Upper lobe of right lung (tissue), 1 donor: ENCODE results near the gene KCNAB2. TPM values are rescaled to one million over a fixed set of nuclear protein-coding genes. Genes with fewer than 3 reads are reported as not detected.

Source experiments
- ATAC-seq: fragments of 200-7000 bp; cut with Tn5 transposase; one replicate; pipeline ENCODE4 v1.9.1; 2020; ENCODE audit warnings: mild to moderate bottlenecking, moderate library complexity
- DNase-seq: peaks from one replicate; pipeline ENCODE4 v3.0.0-alpha.2; 2020
- H3K27ac ChIP-seq: fragments of 200-600 bp; one replicate; pipeline ENCODE4 v1.8.0; 2022
- H3K27me3 ChIP-seq: fragments of 200-600 bp; one replicate; pipeline ENCODE4 v1.8.0; 2022; ENCODE audit warnings: mild to moderate bottlenecking
- H3K36me3 ChIP-seq: fragments of 200-600 bp; one replicate; pipeline ENCODE4 v1.8.0; 2022
- H3K4me1 ChIP-seq: fragments of 200-600 bp; one replicate; pipeline ENCODE4 v1.8.0; 2022
- H3K4me3 ChIP-seq: fragments of 200-600 bp; one replicate; pipeline ENCODE4 v1.8.0; 2022; ENCODE audit warnings: mild to moderate bottlenecking
- H3K9me3 ChIP-seq: fragments of 200-600 bp; one replicate; pipeline ENCODE4 v1.8.0; 2022
- intact Hi-C: fragments of 100-400 bp; cut with DNase I; formaldehyde crosslinking; loops from one replicate; pipeline ENCODE4 v1.11.0; 2022
- long read RNA-seq: library from polyadenylated mRNA; unstranded; transcript quantifications from one replicate; pipeline ENCODE4 v2.0.0, GENCODE V29; 2021
- total RNA-seq: library from RNA; stranded (reverse); fragmentation: NEBNext Ultra II Directional; extraction: Animal tissue kit (Norgen Biotek cat#: 25700); gene quantifications from one replicate; pipeline ENCODE4 v1.2.1, GENCODE V29; 2021
- TF ChIP-seq, protein P1 (sequence below): fragments of 200-600 bp; IDR thresholded peaks from one replicate; pipeline ENCODE4 v1.8.0; 2022; ENCODE audit warnings: antibody characterized with exemption
- donor health status: DM: no; HTN: yes; CAD: no; lungs with severe emphysema.

The KCNAB2 gene
- total RNA-seq: 60.4 TPM
- long read RNA-seq, full-length matches to known transcripts: 74 of 150 reads
- long read RNA-seq, partial matches to known transcripts: 34 of 150 reads
- long read RNA-seq, other reads (novel, unspliced or antisense): 42 of 150 reads

DNA sequence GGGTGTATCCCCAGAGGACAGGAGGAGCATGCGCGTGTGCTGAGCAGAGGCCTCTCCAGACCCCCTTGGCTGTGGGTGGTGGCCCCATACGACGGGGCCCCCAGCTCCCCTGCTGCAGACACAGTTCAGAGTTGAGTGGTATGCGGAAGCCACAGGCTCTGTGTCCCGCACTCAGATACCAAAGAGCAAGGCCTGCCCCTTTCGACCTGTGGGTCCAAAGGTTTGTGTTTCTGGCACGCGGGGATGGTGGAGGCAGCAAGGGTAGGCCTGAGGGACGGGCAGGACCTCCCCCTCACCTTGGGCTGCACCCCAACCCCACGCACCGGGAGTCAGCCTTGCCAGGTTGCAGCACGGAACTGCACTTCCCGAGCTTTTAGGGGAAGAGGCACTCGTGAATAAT lies at the start of gene KCNAB2:
Gene KCNAB2, plus strand, starts transcription at position 328 of the 400 bp plus-strand sequence. CDS start 5,649 bp downstream, outside the sequence.
- Histone ChIP-seq H3K36me3 (no peaks in the 10 kb centered on the region), H3K4me1 (no peaks in the 10 kb centered on the region), H3K27me3 (no peaks in the 10 kb centered on the region), H3K27ac (no peak within 1 kb of the TSS), H3K9me3 (no peaks in the 10 kb centered on the region), H3K4me3 (no peak within 1 kb of the TSS)
- DNase-seq (no peak), ATAC-seq (no peak)
- TF ChIP-seq, protein P1, sequence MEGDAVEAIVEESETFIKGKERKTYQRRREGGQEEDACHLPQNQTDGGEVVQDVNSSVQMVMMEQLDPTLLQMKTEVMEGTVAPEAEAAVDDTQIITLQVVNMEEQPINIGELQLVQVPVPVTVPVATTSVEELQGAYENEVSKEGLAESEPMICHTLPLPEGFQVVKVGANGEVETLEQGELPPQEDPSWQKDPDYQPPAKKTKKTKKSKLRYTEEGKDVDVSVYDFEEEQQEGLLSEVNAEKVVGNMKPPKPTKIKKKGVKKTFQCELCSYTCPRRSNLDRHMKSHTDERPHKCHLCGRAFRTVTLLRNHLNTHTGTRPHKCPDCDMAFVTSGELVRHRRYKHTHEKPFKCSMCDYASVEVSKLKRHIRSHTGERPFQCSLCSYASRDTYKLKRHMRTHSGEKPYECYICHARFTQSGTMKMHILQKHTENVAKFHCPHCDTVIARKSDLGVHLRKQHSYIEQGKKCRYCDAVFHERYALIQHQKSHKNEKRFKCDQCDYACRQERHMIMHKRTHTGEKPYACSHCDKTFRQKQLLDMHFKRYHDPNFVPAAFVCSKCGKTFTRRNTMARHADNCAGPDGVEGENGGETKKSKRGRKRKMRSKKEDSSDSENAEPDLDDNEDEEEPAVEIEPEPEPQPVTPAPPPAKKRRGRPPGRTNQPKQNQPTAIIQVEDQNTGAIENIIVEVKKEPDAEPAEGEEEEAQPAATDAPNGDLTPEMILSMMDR: no peak
- intact Hi-C loops: no loop called here

DNA sequence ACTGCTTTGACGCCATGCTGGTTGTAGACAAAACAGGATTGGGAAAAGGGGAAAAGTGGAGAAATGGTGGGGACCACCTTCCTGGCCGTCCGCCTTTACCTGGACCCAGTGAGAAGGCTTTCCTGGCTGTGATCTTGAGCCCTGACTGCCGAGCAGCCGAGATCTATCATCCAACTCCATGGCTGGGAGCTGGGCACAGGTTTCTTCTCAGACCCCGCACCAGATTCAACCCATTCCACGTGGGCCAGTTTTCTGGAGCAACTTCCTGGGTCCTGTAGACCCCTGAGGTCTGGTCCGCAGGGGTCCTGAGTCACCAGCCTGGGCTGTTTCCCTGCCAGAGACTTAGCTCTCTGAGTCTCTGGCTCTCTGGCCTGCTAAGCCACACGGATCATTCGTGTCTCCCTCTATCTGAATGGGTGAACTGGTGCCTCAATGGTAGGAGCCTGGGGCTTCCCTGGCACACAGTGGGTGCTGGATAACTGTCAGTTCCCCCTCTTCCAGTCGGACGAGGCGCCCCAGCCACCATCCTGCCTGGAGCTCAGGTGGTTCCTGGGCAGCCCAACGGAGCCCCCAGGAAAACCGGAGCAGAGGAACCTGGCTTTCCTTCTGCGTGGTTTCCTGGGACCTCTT lies 48.9 kb upstream of the KCNAB2 start:
- Histone ChIP-seq H3K4me3 (no peak overlapping the region), H3K27ac (no peak overlapping the region), H3K4me1 (peaks cover 9% of the 10 kb centered on the region), H3K9me3 (no peaks in the 10 kb centered on the region), H3K36me3 (no peaks in the 10 kb centered on the region), H3K27me3 (no peaks in the 10 kb centered on the region)
- DNase-seq (peak; percentile 36), ATAC-seq (no peak)
- TF ChIP-seq, protein P1: no peak
- intact Hi-C loops: no loop called here

- no peaks in the 10 kb centered on the region for H3K27me3 ChIP-seq
- intact Hi-C loops: no loop called here
- H3K9me3 ChIP-seq: no peaks in the 10 kb centered on the region
- TF ChIP-seq, protein P1: no peak
- no peak overlapping the region for H3K27ac ChIP-seq
- H3K4me1 ChIP-seq: peaks cover 9% of the 10 kb centered on the region
- DNase-seq (peak; percentile 32), ATAC-seq (no peak)
- no peaks in the 10 kb centered on the region for H3K36me3 ChIP-seq
- no peak overlapping the region for H3K4me3 ChIP-seq
Measured at GRCh38 chr1:5997316-5997715, 48.4 kb upstream of the KCNAB2 start.

DNA sequence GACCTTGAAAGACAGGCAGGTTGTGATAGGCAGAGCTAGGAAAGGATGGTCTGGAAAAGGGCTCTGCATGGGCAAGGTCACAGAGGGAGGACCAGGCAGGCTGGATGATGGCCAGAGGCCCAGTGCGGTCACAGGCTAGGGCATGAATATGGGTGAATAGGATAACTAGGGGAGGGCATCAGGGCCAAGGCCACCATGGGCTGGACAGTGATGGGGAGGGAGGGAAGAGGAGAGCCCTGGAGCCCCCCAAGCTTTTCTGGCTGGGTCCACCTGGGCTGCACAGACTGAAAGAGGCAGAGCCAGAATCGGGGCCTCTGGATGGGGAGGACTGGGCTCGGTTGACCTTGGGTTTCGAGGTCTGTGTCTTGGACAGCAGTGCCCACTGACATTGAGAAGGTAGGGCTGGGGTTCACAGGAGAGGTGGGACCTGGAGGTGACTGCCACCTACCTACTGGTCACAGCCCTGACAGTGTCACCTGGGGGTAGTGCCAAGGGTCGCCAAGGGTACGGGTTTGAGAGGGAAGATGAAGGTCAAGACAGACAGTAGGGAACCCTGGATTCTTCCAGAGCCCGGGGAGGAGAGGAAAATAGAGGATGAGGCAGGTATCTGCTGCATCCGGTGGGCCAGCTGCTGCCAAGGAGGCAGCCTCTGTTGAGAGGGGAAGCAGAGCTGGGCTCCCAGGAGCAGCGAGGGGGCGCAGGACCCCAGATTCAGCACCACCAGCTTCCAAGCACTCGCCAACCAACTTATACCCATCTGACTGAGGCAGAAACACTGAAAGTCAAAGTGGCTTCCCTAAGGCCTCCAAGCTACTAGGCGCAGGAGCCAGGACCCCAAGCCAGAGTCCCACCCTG lies 47.4 kb upstream of the KCNAB2 start:
- intact Hi-C loops: no loop called here
- no peak overlapping the region for H3K4me3 ChIP-seq
- H3K9me3 ChIP-seq: no peaks in the 10 kb centered on the region
- TF ChIP-seq, protein P1: no peak
- DNase-seq (peak; percentile 42), ATAC-seq (no peak)
- no peaks in the 10 kb centered on the region for H3K36me3 ChIP-seq
- H3K27me3 ChIP-seq: no peaks in the 10 kb centered on the region
- peaks cover 9% of the 10 kb centered on the region for H3K4me1 ChIP-seq
- no peak overlapping the region for H3K27ac ChIP-seq

GRCh38 chr1:5998906-5999301 lies 46.8 kb upstream of the KCNAB2 start:
- DNase-seq (peak; percentile 29), ATAC-seq (no peak)
- TF ChIP-seq, protein P1: no peak
- Histone ChIP-seq H3K27ac (no peak overlapping the region), H3K9me3 (no peaks in the 10 kb centered on the region), H3K36me3 (no peaks in the 10 kb centered on the region), H3K4me1 (peaks cover 3% of the 10 kb centered on the region), H3K4me3 (no peak overlapping the region), H3K27me3 (no peaks in the 10 kb centered on the region)
- intact Hi-C loops: no loop called here
